Vagina (tissue), 2 donors: Measurements from ENCODE around the gene TRIO.

Experiments
- CTCF ChIP-seq, 3 experiments: fragments of 450-650 bp in 2 of 3; fragments of 200-600 bp in 1 of 3; sonication (generic) in 1 of 3; IDR thresholded peaks; one replicate each; pipeline ENCODE4 v1.5.1; 2017 to 2019; ENCODE audit warnings: antibody characterized with exemption in 3 of 3, mild to moderate bottlenecking in 2 of 3, moderate library complexity in 2 of 3
- POLR2A ChIP-seq, 2 donors: fragments of 450-650 bp; IDR thresholded peaks; one replicate each; pipeline ENCODE4 v1.6.1; 2017; ENCODE audit warnings: antibody characterized with exemption in 2 of 2, mild to moderate bottlenecking in 2 of 2, moderate library complexity in 2 of 2
- POLR2AphosphoS5 ChIP-seq, 2 donors: sonication (generic); formaldehyde crosslinking; IDR thresholded peaks; one replicate each; pipeline ENCODE4 v1.9.0; 2017; ENCODE audit warnings: antibody characterized with exemption in 2 of 2, mild to moderate bottlenecking in 2 of 2, low read depth in 1 of 2; ENCODE audit not compliant: insufficient read depth in 1 of 2

- no peak for TF ChIP-seq CTCF (IDR thresholded peaks at IDR 0.05)
- TF ChIP-seq POLR2A (IDR thresholded peaks at IDR 0.05) = no peak
- TF ChIP-seq POLR2AphosphoS5 (IDR thresholded peaks at IDR 0.05; ENCODE audit: insufficient read depth in 1 of 2, low read depth in 1 of 2) = no peak
Observed at GRCh38 chr5:14455814-14456321, 312.7 kb downstream of the TRIO start.
